WI38 (cell line): ENCODE results near the gene TLCD3B.

Experiments
- H3K4me3 ChIP-seq: 2 replicates; pipeline ENCODE4 v1.5.1; 2011; ENCODE audit warnings: low read depth, mild to moderate bottlenecking, control low read depth, low read length
- CTCF ChIP-seq: IDR thresholded peaks from 2 replicates; pipeline ENCODE4 v1.5.1; 2012; ENCODE audit warnings: low read depth, mild to moderate bottlenecking, control low read depth, low read length

The TLCD3B gene

GRCh38 chr16:30030841-30031413 lies at the start of gene TLCD3B:
Gene TLCD3B, minus strand, starts transcription at chr16:30031271. Its CDS starts 744 bp downstream, at chr16:30030527.
- no peak for TF ChIP-seq CTCF
- no peak within 1 kb of the TSS for H3K4me3 ChIP-seq

GRCh38 chr16:30079480-30079879 lies 48.4 kb upstream of the TLCD3B start:
- H3K4me3 ChIP-seq = no peak overlapping the region

DNA sequence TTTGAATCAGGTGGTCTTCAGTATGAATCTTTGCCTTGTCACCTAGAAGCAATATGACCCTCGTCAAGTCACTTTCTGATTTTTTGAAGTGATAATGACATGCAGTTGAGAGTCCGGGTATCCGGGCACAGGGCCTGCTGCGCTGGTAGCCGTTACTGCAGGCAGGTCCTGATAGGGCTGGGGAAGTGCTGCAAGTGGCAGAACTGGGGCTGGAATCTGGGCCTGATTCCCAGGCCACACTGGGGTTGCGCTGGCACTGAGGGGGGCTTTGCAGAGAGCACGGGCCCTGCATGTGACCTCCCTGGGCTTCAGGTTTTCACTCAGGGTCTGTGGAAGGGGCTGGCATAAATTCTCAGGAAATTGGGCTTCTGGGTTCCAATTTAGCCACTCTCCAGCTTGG lies 47.7 kb upstream of the TLCD3B start:
- no peak for TF ChIP-seq CTCF
- no peak overlapping the region for H3K4me3 ChIP-seq

More at GRCh38 chr16:30079480-30079879, 48.4 kb upstream of the TLCD3B start:
- no peak for TF ChIP-seq CTCF

GRCh38 chr16:30077656-30078055 lies 46.6 kb upstream of the TLCD3B start:
- TF ChIP-seq CTCF = no peak
- H3K4me3 ChIP-seq = peak overlapping the region; percentile 98

- no peak for TF ChIP-seq CTCF
- peak overlapping the region; percentile 98 for H3K4me3 ChIP-seq
Observed at GRCh38 chr16:30076276-30076791, 45.3 kb upstream of the TLCD3B start.

- no peak for TF ChIP-seq CTCF
- H3K4me3 ChIP-seq = peak within 1 kb of the TSS; percentile 98
Observed at GRCh38 chr16:30075503-30076275, 44.6 kb upstream of the TLCD3B start, which contains the start of gene PPP4C. Gene PPP4C, plus strand, starts transcription at chr16:30075994. Its CDS starts 384 bp downstream, at chr16:30076378.

- no peak for TF ChIP-seq CTCF
- H3K4me3 ChIP-seq = 0 out of 2 replicates have a peak overlapping the region, but pooled peaks have one; percentile 10
Observed at GRCh38 chr16:30070490-30070889, 39.4 kb upstream of the TLCD3B start.
